GM21390 (cell line): ENCODE measurements around the gene KRTAP24-1.

Experiments
- ATAC-seq: cut with Tn5 transposase; IDR thresholded peaks from one replicate; pipeline ENCODE4 v1.9.1; 2021; ENCODE audit not compliant: unreplicated experiment

KRTAP24-1 gene

GRCh38 chr21:30238168-30238567 is 44.6 kb downstream of the KRTAP24-1 start:
- no peak for ATAC-seq

- no peak for ATAC-seq
Observed at GRCh38 chr21:30234643-30235042, 48.1 kb downstream of the KRTAP24-1 start.

- ATAC-seq = no peak
Observed at GRCh38 chr21:30234050-30234449, 48.7 kb downstream of the KRTAP24-1 start.

- ATAC-seq = no peak
Observed at GRCh38 chr21:30233228-30234020, 49.3 kb downstream of the KRTAP24-1 start.

- ATAC-seq = no peak
Observed at GRCh38 chr21:30232011-30232410, 50.7 kb downstream of the KRTAP24-1 start.
